HG03097 (cell line): Measurements from ENCODE around the gene DPYD.

Source experiments
- ATAC-seq: cut with Tn5 transposase; IDR thresholded peaks from one replicate; pipeline ENCODE4 v1.9.1; 2021; ENCODE audit not compliant: unreplicated experiment, low FRiP score

Gene DPYD

GRCh38 chr1:97920832-97921571, at the start of gene DPYD:
TSS of gene DPYD (minus strand) at chr1:97921034. CDS start at chr1:97920922, 112 bp downstream.
- peak; percentile 89 for ATAC-seq

DNA sequence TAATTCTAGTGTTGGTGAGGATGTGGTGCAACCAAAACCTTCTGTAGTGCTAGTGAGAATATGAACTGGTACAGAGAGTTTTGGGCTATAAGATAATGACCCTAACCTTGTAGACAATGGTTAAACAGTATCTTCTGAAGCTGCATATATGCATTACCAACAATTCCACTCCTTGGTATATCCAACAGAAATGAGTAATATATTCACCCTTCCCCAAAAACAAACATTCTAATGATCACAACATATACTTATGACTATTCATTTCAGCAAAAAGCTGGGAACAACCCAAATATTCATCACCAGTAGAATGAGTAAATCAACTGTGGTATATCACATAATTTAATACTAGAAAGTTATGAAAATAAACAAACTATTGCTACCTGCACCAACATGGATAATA, 39.6 kb upstream of the DPYD start:
- ATAC-seq, result no peak

- no peak for ATAC-seq
These were observed 26.9 kb upstream of the DPYD start for GRCh38 chr1:97947695-97948094.

DNA sequence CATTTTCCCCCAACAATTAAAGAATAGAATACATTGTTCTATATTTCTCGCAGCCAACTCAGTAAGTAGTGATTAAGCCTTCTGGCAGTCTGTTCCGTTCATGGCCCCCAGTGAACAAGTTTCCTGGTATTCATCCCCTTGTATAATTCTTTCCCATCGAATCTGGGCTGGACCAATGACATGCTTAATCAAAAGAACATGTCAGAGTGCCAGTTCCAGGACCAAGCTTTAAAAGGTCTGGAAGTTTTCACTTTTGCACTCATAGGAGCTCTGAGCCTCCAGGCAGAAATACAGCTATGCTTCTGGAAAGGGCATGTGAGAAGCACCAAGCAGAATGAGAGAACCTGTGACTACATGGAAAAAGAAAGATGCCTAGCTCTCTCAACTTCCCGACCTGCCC, 22.5 kb upstream of the DPYD start:
- ATAC-seq, result no peak

DNA sequence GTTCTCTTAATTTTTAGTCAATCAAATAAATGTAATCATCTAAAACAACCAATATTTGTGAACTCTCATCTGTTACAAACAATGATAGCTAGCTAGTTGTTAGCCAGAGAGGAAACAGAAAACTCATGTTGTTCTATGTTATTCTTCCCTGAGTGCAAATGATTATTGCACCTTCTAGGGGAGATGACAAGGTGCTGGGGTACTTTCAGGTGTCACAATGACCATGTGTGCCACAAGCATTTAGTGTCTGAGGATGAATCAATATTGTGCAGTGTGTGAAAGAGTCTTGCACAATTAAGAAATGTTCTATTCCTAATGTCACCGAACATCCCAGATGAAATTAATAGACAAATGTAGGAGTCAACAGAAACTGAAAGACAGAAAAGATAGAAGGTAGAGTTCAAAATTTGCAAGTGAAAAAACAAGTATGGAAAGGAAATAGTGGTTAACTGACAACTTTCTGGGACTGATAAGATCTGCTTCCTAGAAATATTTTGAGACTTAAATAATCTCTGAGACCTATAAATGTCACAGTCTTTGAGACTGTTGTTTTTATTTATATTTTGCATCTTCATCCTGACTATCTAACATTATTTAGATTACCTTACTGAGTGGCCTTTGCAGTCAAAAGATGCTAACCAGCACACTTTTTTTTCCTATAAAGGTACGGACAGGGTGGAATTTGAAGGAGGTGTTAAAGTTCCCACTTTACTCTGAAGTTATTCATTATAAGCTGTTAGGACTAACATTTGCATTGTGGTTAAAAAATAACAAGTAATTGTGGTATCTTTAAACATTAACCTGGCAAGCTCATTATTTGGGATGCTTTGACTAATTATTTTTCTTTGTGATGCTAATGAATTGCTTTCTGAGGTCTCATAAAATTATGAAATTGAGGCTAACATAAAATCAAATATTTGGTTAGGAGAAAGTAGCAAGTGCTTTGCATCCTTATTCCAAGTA, 21.6 kb upstream of the DPYD start:
- no peak for ATAC-seq

- no peak for ATAC-seq
These were observed 17.4 kb upstream of the DPYD start for GRCh38 chr1:97938285-97938642.

- no peak for ATAC-seq
These were observed 16.1 kb upstream of the DPYD start for GRCh38 chr1:97936976-97937375.

DNA sequence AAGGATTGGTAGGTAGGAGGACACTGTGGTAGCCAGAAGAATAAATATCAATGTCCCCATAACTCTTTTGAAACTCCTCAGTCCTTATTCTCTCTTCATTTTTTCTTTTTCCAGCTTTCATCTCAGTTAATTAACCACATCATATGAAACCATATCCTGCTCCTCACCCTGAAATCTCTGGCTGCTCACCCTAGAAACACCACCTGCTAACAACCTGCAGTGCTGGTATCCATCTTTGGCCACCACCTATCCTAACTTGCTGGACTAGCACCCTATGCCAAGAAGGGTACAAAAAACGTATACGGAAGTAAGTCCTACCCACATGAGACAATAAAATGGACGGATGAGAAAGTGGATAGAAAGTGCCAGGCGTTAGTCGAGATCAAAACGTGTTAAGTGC, 13.7 kb upstream of the DPYD start:
- no peak for ATAC-seq

DNA sequence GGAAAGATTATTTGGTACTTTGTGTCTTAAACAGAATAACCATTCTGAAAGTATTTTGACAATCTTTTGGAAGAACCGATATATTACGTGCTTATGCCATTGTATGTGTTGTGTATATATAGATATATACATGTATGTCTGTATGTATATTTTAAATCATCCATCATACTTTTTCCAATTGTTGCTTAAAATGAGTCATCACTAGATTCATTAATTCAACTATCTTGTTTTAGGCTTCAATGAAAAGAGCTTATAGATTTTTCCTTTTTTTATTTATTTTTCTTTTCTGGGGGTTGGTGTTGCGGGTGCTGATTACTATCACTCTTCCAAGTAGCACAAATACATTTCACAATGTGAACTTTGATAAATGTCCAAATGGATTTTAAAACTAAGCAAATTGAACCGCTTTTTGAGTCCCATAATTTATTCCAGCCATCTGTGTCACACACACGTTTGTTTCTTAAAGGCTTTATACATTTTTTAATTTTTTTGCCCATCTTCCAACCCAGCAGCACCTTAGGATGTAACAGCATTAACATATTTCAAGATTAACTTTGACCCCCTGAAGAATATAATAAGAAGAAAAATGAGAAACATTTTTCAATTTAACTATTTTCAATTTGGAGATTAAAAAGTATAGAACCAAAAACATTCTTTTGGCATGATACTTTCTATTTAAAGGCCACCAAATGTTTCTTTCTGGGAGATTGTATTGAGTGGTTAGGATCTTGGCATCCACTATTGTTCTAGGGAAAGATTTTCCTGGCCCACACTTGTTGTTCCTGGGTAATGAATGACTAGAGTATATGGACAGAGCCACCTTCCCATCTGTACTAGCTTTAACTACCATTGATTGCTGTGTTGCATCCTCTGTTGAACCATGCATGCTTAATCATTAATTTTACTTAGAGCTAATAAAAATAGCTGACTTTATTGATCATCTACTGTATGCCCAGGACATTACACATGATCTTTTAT, 9.3 kb upstream of the DPYD start:
- no peak for ATAC-seq

DNA sequence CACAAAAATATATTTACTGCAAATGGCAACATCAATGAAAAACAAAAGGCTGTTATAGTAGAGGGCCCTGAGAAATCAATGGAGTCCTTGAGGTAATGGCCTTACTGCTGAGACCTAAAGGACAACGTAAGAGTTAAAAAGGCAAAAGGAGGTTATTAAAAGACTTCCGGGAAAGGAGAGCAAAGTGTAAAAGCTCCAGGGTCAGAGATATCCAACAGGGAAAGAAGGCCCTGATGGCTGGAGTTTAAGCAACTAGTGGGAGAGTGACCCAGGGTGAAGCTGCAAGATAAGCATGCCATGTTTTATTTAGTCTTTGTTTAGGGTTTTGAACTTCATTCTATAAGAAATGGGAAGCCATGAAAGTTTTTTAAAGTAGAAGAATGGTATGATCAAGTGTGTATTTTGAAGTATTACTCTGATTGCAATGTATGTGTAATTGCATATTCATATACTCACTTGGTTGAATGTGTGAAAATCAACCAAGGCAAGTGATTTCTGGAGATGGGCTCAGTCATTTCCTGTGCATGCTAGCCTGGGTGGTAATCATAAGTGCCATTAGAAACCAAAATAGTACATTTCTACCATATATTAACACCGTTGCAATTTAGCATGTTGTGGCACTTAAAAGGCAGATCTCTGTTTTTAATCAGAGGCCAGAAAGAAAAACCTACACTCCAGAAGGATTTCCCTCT, 5.3 kb upstream of the DPYD start:
- ATAC-seq, result no peak

- no peak for ATAC-seq
These were observed 4.3 kb upstream of the DPYD start for GRCh38 chr1:97925151-97925550.

DNA sequence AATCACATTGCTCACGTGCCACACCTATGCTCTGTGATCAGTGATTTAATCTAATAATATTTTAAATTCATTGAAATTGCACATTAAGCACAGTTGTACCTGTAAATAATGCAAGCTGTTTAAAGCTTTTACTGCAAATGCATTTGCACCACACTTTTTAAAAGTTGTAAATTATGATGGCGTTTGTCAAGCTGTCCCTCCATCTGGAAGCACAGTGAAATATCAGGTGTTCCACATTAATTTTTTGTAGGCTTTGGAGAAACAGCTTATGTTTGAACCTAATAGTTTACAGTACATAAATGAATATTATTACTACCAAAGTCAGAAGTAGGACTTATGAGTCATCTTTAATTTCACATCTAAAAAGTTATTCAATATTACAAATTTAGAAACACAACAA, 3.0 kb upstream of the DPYD start:
- ATAC-seq, result no peak

- ATAC-seq, result no peak
These were observed 480 bp downstream of the DPYD start for GRCh38 chr1:97920276-97920831.

DNA sequence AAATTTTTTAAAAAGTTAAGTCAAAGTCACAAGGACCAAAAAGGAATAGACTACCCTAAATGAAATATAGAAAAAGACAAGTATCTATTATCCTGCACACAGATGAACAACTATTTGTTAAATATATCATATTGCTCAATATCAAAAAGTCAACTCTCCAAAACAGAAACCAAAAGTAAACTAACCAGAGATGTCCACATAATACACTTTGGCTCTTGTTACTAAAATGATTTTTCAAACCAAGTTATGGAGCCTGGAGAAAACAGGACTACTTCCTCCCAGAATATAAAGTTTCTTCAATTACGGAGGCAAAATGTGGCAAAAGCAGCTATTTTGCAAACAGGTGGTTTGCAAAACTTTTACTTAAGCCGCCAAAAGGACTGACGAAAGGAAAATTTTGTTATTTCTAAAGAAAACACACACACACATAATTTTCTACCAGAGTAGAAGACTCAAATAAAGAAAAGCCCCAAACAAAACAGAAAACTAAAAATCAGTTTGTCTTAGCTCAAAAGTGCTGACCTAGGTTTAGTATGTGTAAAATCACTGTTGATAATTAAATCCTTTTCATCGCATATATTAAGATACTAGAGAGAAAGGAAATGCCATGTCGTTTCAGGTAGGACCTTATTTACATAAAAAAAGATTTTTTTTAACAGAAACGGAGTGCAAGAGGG, 1.1 kb downstream of the DPYD start:
- no peak for ATAC-seq

GRCh38 chr1:97918961-97919360, 1.9 kb downstream of the DPYD start:
- ATAC-seq, result no peak

- no peak for ATAC-seq
These were observed 7.2 kb downstream of the DPYD start for GRCh38 chr1:97913506-97914139.

DNA sequence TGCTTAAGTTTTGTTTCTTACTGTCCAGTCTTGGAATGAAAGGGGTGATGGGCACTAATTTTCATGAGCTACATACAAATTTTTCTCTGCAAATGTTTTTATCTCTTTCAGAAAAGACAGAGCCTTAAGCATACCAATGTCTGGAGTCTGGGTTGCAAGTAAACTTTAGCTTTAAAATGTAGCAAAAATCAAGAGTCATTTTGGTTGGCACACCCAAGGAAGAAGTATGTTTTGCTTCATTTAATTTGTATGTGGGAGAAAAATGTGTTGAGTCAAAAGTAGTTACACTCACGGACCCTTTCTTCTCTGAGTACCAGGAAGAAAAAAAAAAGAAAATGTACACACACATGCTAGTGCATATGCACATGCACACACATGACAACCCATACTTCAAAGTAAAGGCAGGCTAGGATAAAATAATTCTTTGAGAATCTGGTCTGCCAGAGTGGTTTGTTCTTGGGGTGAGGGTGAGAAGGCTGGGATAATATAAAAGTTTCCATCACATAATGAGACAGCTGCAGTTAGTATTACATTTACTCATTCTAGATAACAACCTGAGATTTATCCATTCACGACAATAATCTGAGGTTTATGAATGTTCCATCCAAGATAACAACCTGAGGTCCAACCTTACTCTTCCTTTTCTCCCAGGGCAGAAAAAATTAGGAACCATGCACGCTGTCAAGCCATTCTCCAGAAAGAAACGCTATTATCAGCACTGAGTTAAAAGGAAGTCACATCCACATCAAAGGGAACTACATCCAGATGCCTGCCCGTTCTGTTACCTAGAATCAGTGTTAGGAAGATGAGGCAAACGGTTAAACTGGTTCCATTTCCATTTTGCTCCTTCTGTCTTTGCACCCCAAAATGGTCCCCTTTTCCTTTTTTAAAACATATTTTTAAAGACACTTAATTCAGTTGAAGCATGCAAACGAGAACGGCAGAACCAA, 9.3 kb downstream of the DPYD start:
- ATAC-seq, result no peak

GRCh38 chr1:97909266-97909665, 11.6 kb downstream of the DPYD start:
- no peak for ATAC-seq
